ENCODE measurements around the gene FH. TPM values are rescaled to one million over a fixed set of nuclear protein-coding genes. Genes with fewer than 3 reads are reported as not detected.

Gene FH
- total and polyA plus RNA-seq, 12 donors, result 169 to 268 (median 253) TPM

GRCh38 chr1:241532864-241533263 lies 13.3 kb upstream of the FH start:
- TF ChIP-seq CTCF (IDR thresholded peaks at IDR 0.05), result no peak
- no peaks in the 10 kb centered on the region for H3K36me3 ChIP-seq
- H3K4me1 ChIP-seq, result peaks cover 0 to 9% (median 0%) of the 10 kb centered on the region in 9 donors
- peak overlapping the region in 1 of 10 donors; percentile 82 for H3K27ac ChIP-seq
- no peak for DNase-seq
- intact Hi-C loops (cut with DNase I), result loop anchor here in 7 of 10 donors (5.0 to 10.0 kb wide), 7 partner anchors 92 to 472 kb away; partner anchors contain the start of gene EXO1 (in 1 of the 7)
- peaks cover 0 to 12% (median 8%) of the 10 kb centered on the region in 7 donors for H3K27me3 ChIP-seq
- H3K9me3 ChIP-seq, result no peaks in the 10 kb centered on the region
- H3K4me3 ChIP-seq, result peak overlapping the region in 1 of 10 donors; percentile 60
- WGBS, 2 donors, result 90 to 92% methylated on average over 7 of the region's 7 CpGs
- no peak for ATAC-seq

GRCh38 chr1:241532162-241532531 lies 12.6 kb upstream of the FH start, which contains the start of gene KMO:
Gene KMO (plus strand): TSS chr1:241532378. CDS start chr1:241532445, 67 bp downstream.
- 7 to 13% methylated on average over 1 of the region's 1 CpG for WGBS, 2 donors
- H3K36me3 ChIP-seq, result no peaks in the 10 kb centered on the region
- peaks cover 0 to 9% (median 0%) of the 10 kb centered on the region in 9 donors for H3K4me1 ChIP-seq
- H3K27me3 ChIP-seq, result peaks cover 0 to 18% (median 11%) of the 10 kb centered on the region in 7 donors
- DNase-seq (no peak), ATAC-seq (peak in 1 of 8 donors; percentile 14)
- peak within 1 kb of the TSS in 3 of 10 donors; percentile 11 to 82 (median 25) for H3K27ac ChIP-seq
- H3K9me3 ChIP-seq, result no peaks in the 10 kb centered on the region
- no peak for TF ChIP-seq CTCF (IDR thresholded peaks at IDR 0.05)
- intact Hi-C loops (cut with DNase I), result loop anchor here in 7 of 10 donors (5.0 to 10.0 kb wide), 7 partner anchors 93 to 473 kb away; partner anchors contain the start of gene EXO1 (in 1 of the 7)
- H3K4me3 ChIP-seq, result peak within 1 kb of the TSS in 9 of 10 donors; percentile 21 to 60 (median 49)

GRCh38 chr1:241531195-241532161 lies 11.9 kb upstream of the FH start:
- Histone ChIP-seq H3K4me3 (peak overlapping the region in 9 of 10 donors; percentile 21 to 60 (median 49)), H3K9me3 (no peaks in the 10 kb centered on the region), H3K27me3 (peaks cover 0 to 23% (median 11%) of the 10 kb centered on the region in 7 donors), H3K36me3 (no peaks in the 10 kb centered on the region), H3K4me1 (peaks cover 0 to 9% (median 0%) of the 10 kb centered on the region in 9 donors), H3K27ac (peak overlapping the region in 3 of 10 donors; percentile 11 to 82 (median 25))
- peak; percentile 30 to 74 (median 61) for TF ChIP-seq CTCF (IDR thresholded peaks at IDR 0.05)
- peak in 7 of 8 donors; percentile 70 to 78 (median 75) for ATAC-seq
- WGBS, 2 donors, result 8 to 13% methylated on average over 11 of the region's 11 CpGs
- intact Hi-C loops (cut with DNase I), result loop anchor here in 8 of 10 donors (1.0 to 10.0 kb wide), 8 partner anchors 93 to 473 kb away; partner anchors contain the start of gene EXO1 (in 1 of the 8)
- no peak for DNase-seq

- intact Hi-C loops (cut with DNase I), result loop anchor here in 1 of 10 donors (10.0 kb wide), 1 partner anchor 318 kb away; the partner anchor contains the start of gene EXO1
These were observed 7.6 kb upstream of the FH start for GRCh38 chr1:241527146-241527545.

More at GRCh38 chr1:241527146-241527545, 7.6 kb upstream of the FH start:
- H3K4me3 ChIP-seq, result no peak overlapping the region
- H3K9me3 ChIP-seq, result no peaks in the 10 kb centered on the region
- TF ChIP-seq CTCF (IDR thresholded peaks at IDR 0.05), result no peak
- H3K36me3 ChIP-seq, result no peaks in the 10 kb centered on the region
- DNase-seq (no peak), ATAC-seq (no peak)
- H3K4me1 ChIP-seq, result peaks cover 0 to 3% (median 0%) of the 10 kb centered on the region in 9 donors
- H3K27me3 ChIP-seq, result peaks cover 0 to 40% (median 17%) of the 10 kb centered on the region in 7 donors
- 73 to 82% methylated on average over 3 of the region's 3 CpGs for WGBS, 2 donors
- H3K27ac ChIP-seq, result no peak overlapping the region

Data from heart right ventricle (tissue), 16 donors.